ENCODE results near the gene RFX4.

The RFX4 gene

GRCh38 chr12:106705971-106706370, 123.2 kb downstream of the RFX4 start:
- Histone ChIP-seq H3K9me3 (ENCODE audit: control insufficient read depth, low read length) (peaks cover 2% of the 10 kb centered on the region), H3K4me3 (ENCODE audit: insufficient read depth, low read depth, low read length, poor library complexity, severe bottlenecking) (no peak overlapping the region), H3K27me3 (replicated peaks; ENCODE audit: control insufficient read depth, insufficient read depth, low read length, poor library complexity, severe bottlenecking) (peaks cover 3% of the 10 kb centered on the region), H3K36me3 (ENCODE audit: control insufficient read depth, insufficient read depth, low read length) (no peaks in the 10 kb centered on the region), H3K27ac (ENCODE audit: insufficient read depth, low read length, poor library complexity, severe bottlenecking) (no peak overlapping the region), H3K4me1 (ENCODE audit: control insufficient read depth, insufficient read depth, low read length, poor library complexity, severe bottlenecking) (no peaks in the 10 kb centered on the region)
- no peak for DNase-seq

- Histone ChIP-seq H3K4me3 (ENCODE audit: insufficient read depth, low read depth, low read length, poor library complexity, severe bottlenecking) (no peak overlapping the region), H3K27me3 (replicated peaks; ENCODE audit: control insufficient read depth, insufficient read depth, low read length, poor library complexity, severe bottlenecking) (no peaks in the 10 kb centered on the region), H3K27ac (ENCODE audit: insufficient read depth, low read length, poor library complexity, severe bottlenecking) (no peak overlapping the region), H3K36me3 (ENCODE audit: control insufficient read depth, insufficient read depth, low read length) (no peaks in the 10 kb centered on the region), H3K9me3 (ENCODE audit: control insufficient read depth, low read length) (no peaks in the 10 kb centered on the region), H3K4me1 (ENCODE audit: control insufficient read depth, insufficient read depth, low read length, poor library complexity, severe bottlenecking) (no peaks in the 10 kb centered on the region)
- DNase-seq = no peak
Observed at GRCh38 chr12:106709068-106709511, 126.3 kb downstream of the RFX4 start.

GRCh38 chr12:106710143-106710893, 127.5 kb downstream of the RFX4 start:
- H3K4me3 ChIP-seq (ENCODE audit: insufficient read depth, low read depth, low read length, poor library complexity, severe bottlenecking) = no peak overlapping the region
- H3K4me1 ChIP-seq (ENCODE audit: control insufficient read depth, insufficient read depth, low read length, poor library complexity, severe bottlenecking) = no peaks in the 10 kb centered on the region
- H3K36me3 ChIP-seq (ENCODE audit: control insufficient read depth, insufficient read depth, low read length) = no peaks in the 10 kb centered on the region
- DNase-seq = no peak
- H3K27ac ChIP-seq (ENCODE audit: insufficient read depth, low read length, poor library complexity, severe bottlenecking) = no peak overlapping the region
- no peaks in the 10 kb centered on the region for H3K27me3 ChIP-seq (replicated peaks; ENCODE audit: control insufficient read depth, insufficient read depth, low read length, poor library complexity, severe bottlenecking)
- no peaks in the 10 kb centered on the region for H3K9me3 ChIP-seq (ENCODE audit: control insufficient read depth, low read length)

GRCh38 chr12:106711316-106711715, 128.5 kb downstream of the RFX4 start:
- Histone ChIP-seq H3K4me3 (ENCODE audit: insufficient read depth, low read depth, low read length, poor library complexity, severe bottlenecking) (no peak overlapping the region), H3K27me3 (replicated peaks; ENCODE audit: control insufficient read depth, insufficient read depth, low read length, poor library complexity, severe bottlenecking) (no peaks in the 10 kb centered on the region), H3K27ac (ENCODE audit: insufficient read depth, low read length, poor library complexity, severe bottlenecking) (no peak overlapping the region), H3K36me3 (ENCODE audit: control insufficient read depth, insufficient read depth, low read length) (no peaks in the 10 kb centered on the region), H3K4me1 (ENCODE audit: control insufficient read depth, insufficient read depth, low read length, poor library complexity, severe bottlenecking) (no peaks in the 10 kb centered on the region), H3K9me3 (ENCODE audit: control insufficient read depth, low read length) (no peaks in the 10 kb centered on the region)
- DNase-seq = no peak

- no peaks in the 10 kb centered on the region for H3K27me3 ChIP-seq (replicated peaks; ENCODE audit: control insufficient read depth, insufficient read depth, low read length, poor library complexity, severe bottlenecking)
Observed at GRCh38 chr12:106712768-106713167, 130.0 kb downstream of the RFX4 start.

GRCh38 chr12:106714926-106715325, 132.1 kb downstream of the RFX4 start:
- Histone ChIP-seq H3K27ac (ENCODE audit: insufficient read depth, low read length, poor library complexity, severe bottlenecking) (no peak overlapping the region), H3K4me3 (ENCODE audit: insufficient read depth, low read depth, low read length, poor library complexity, severe bottlenecking) (no peak overlapping the region), H3K36me3 (ENCODE audit: control insufficient read depth, insufficient read depth, low read length) (no peaks in the 10 kb centered on the region), H3K9me3 (ENCODE audit: control insufficient read depth, low read length) (no peaks in the 10 kb centered on the region), H3K4me1 (ENCODE audit: control insufficient read depth, insufficient read depth, low read length, poor library complexity, severe bottlenecking) (no peaks in the 10 kb centered on the region), H3K27me3 (replicated peaks; ENCODE audit: control insufficient read depth, insufficient read depth, low read length, poor library complexity, severe bottlenecking) (no peaks in the 10 kb centered on the region)
- no peak for DNase-seq

More at GRCh38 chr12:106712768-106713167, 130.0 kb downstream of the RFX4 start:
- no peak overlapping the region for H3K27ac ChIP-seq (ENCODE audit: insufficient read depth, low read length, poor library complexity, severe bottlenecking)
- no peak for DNase-seq
- no peaks in the 10 kb centered on the region for H3K9me3 ChIP-seq (ENCODE audit: control insufficient read depth, low read length)
- no peak overlapping the region for H3K4me3 ChIP-seq (ENCODE audit: insufficient read depth, low read depth, low read length, poor library complexity, severe bottlenecking)
- no peaks in the 10 kb centered on the region for H3K4me1 ChIP-seq (ENCODE audit: control insufficient read depth, insufficient read depth, low read length, poor library complexity, severe bottlenecking)
- no peaks in the 10 kb centered on the region for H3K36me3 ChIP-seq (ENCODE audit: control insufficient read depth, insufficient read depth, low read length)

GRCh38 chr12:106715582-106715981, 132.8 kb downstream of the RFX4 start:
- no peaks in the 10 kb centered on the region for H3K27me3 ChIP-seq (replicated peaks; ENCODE audit: control insufficient read depth, insufficient read depth, low read length, poor library complexity, severe bottlenecking)
- no peaks in the 10 kb centered on the region for H3K9me3 ChIP-seq (ENCODE audit: control insufficient read depth, low read length)
- no peak overlapping the region for H3K27ac ChIP-seq (ENCODE audit: insufficient read depth, low read length, poor library complexity, severe bottlenecking)
- no peaks in the 10 kb centered on the region for H3K4me1 ChIP-seq (ENCODE audit: control insufficient read depth, insufficient read depth, low read length, poor library complexity, severe bottlenecking)
- DNase-seq = no peak
- H3K4me3 ChIP-seq (ENCODE audit: insufficient read depth, low read depth, low read length, poor library complexity, severe bottlenecking) = no peak overlapping the region
- no peaks in the 10 kb centered on the region for H3K36me3 ChIP-seq (ENCODE audit: control insufficient read depth, insufficient read depth, low read length)

- Histone ChIP-seq H3K27ac (ENCODE audit: insufficient read depth, low read length, poor library complexity, severe bottlenecking) (no peak overlapping the region), H3K4me3 (ENCODE audit: insufficient read depth, low read depth, low read length, poor library complexity, severe bottlenecking) (no peak overlapping the region), H3K4me1 (ENCODE audit: control insufficient read depth, insufficient read depth, low read length, poor library complexity, severe bottlenecking) (no peaks in the 10 kb centered on the region), H3K36me3 (ENCODE audit: control insufficient read depth, insufficient read depth, low read length) (no peaks in the 10 kb centered on the region), H3K9me3 (ENCODE audit: control insufficient read depth, low read length) (no peaks in the 10 kb centered on the region), H3K27me3 (replicated peaks; ENCODE audit: control insufficient read depth, insufficient read depth, low read length, poor library complexity, severe bottlenecking) (no peaks in the 10 kb centered on the region)
- DNase-seq = no peak
Observed at GRCh38 chr12:106717673-106718072, 134.9 kb downstream of the RFX4 start.

GRCh38 chr12:106719879-106720278, 137.1 kb downstream of the RFX4 start:
- H3K9me3 ChIP-seq (ENCODE audit: control insufficient read depth, low read length) = no peaks in the 10 kb centered on the region
- H3K27ac ChIP-seq (ENCODE audit: insufficient read depth, low read length, poor library complexity, severe bottlenecking) = no peak overlapping the region
- DNase-seq = no peak
- H3K27me3 ChIP-seq (replicated peaks; ENCODE audit: control insufficient read depth, insufficient read depth, low read length, poor library complexity, severe bottlenecking) = no peaks in the 10 kb centered on the region
- H3K4me3 ChIP-seq (ENCODE audit: insufficient read depth, low read depth, low read length, poor library complexity, severe bottlenecking) = no peak overlapping the region
- H3K4me1 ChIP-seq (ENCODE audit: control insufficient read depth, insufficient read depth, low read length, poor library complexity, severe bottlenecking) = no peaks in the 10 kb centered on the region
- no peaks in the 10 kb centered on the region for H3K36me3 ChIP-seq (ENCODE audit: control insufficient read depth, insufficient read depth, low read length)

GRCh38 chr12:106720696-106721095, 137.9 kb downstream of the RFX4 start:
- no peaks in the 10 kb centered on the region for H3K36me3 ChIP-seq (ENCODE audit: control insufficient read depth, insufficient read depth, low read length)
- DNase-seq = no peak
- no peak overlapping the region for H3K27ac ChIP-seq (ENCODE audit: insufficient read depth, low read length, poor library complexity, severe bottlenecking)
- H3K4me3 ChIP-seq (ENCODE audit: insufficient read depth, low read depth, low read length, poor library complexity, severe bottlenecking) = no peak overlapping the region
- H3K27me3 ChIP-seq (replicated peaks; ENCODE audit: control insufficient read depth, insufficient read depth, low read length, poor library complexity, severe bottlenecking) = no peaks in the 10 kb centered on the region
- H3K4me1 ChIP-seq (ENCODE audit: control insufficient read depth, insufficient read depth, low read length, poor library complexity, severe bottlenecking) = no peaks in the 10 kb centered on the region
- no peaks in the 10 kb centered on the region for H3K9me3 ChIP-seq (ENCODE audit: control insufficient read depth, low read length)

Data from effector memory CD4-positive, alpha-beta T cell (primary cell).